IMR-90 (cell line): Measurements from ENCODE around the gene DACT2. TPM values are rescaled to one million over a fixed set of nuclear protein-coding genes. Genes with fewer than 3 reads are reported as not detected.

Experiments
- ATAC-seq: fragments of 200-7000 bp; cut with Tn5 transposase; 2 replicates; pipeline ENCODE4 v1.9.1; 2020; ENCODE audit warnings: low read depth, mild to moderate bottlenecking, moderate library complexity
- BruUV-seq: library from RNA; stranded (reverse); fragments of 400-500 nt; replicated peaks from 2 replicates; lab custom pipeline; 2021; lab: Mats Ljungman, UMichigan
- CTCF ChIA-PET: fragments of 300-600 bp; formaldehyde crosslinking; extraction: SDS; loops from one replicate; lab custom pipeline; 2021; ENCODE audit warnings: antibody characterized with exemption; lab: Yijun Ruan, JAX
- POLR2A ChIA-PET: fragments of 300-600 bp; sonication (Branson Sonifier 250); formaldehyde crosslinking; loops from one replicate; lab custom pipeline; 2022; ENCODE audit warnings: antibody characterized with exemption; ENCODE audit not compliant: unreplicated experiment; lab: Charles Lee
- DNase-seq: peaks from one replicate; pipeline ENCODE4 v3.0.0; 2013
- H2AFZ ChIP-seq: replicated peaks from 2 replicates; pipeline ENCODE3; 2013; ENCODE audit warnings: low read length, mild to moderate bottlenecking; ENCODE audit not compliant: poor library complexity
- H2AK5ac ChIP-seq: 2 replicates; pipeline ENCODE4 v1.6.1; 2013; ENCODE audit warnings: low read depth, low read length, inconsistent platforms
- H2AK9ac ChIP-seq: replicated peaks from 2 replicates; pipeline ENCODE3; 2013; ENCODE audit warnings: mild to moderate bottlenecking, low read depth, low read length, moderate library complexity; ENCODE audit not compliant: poor library complexity
- H2BK120ac ChIP-seq: 2 replicates; pipeline ENCODE4 v1.6.1; 2013; ENCODE audit warnings: low read depth, low read length, inconsistent platforms
- H2BK15ac ChIP-seq: 3 replicates; pipeline ENCODE4 v1.6.1; 2013; ENCODE audit warnings: low read depth, low read length, inconsistent platforms
- H2BK20ac ChIP-seq: 2 replicates; pipeline ENCODE4 v1.6.1; 2013; ENCODE audit warnings: low read depth, mild to moderate bottlenecking, inconsistent platforms, low read length, moderate library complexity
- H2BK5ac ChIP-seq: 2 replicates; pipeline ENCODE4 v1.6.1; 2013; ENCODE audit warnings: mild to moderate bottlenecking, low read depth, low read length, inconsistent platforms; ENCODE audit not compliant: poor library complexity, severe bottlenecking
- H3K14ac ChIP-seq: replicated peaks from 2 replicates; pipeline ENCODE4 v1.6.1; 2013; ENCODE audit warnings: low read depth, low read length, inconsistent platforms
- H3K18ac ChIP-seq: 2 replicates; pipeline ENCODE4 v1.6.1; 2013; ENCODE audit warnings: low read depth, low read length, control low read depth
- H3K23ac ChIP-seq: 2 replicates; pipeline ENCODE4 v1.6.1; 2013; ENCODE audit warnings: low read depth, low read length, inconsistent platforms
- H3K27ac ChIP-seq: 2 replicates; pipeline ENCODE4 v1.5.1; 2013; ENCODE audit warnings: mild to moderate bottlenecking, control low read depth, low read length; ENCODE audit not compliant: insufficient read depth
- H3K27me3 ChIP-seq: 2 replicates; pipeline ENCODE4 v1.6.1; 2013; ENCODE audit warnings: low read length; ENCODE audit not compliant: control insufficient read depth, insufficient read depth
- H3K36me3 ChIP-seq: 2 replicates; pipeline ENCODE4 v1.6.1; 2013; ENCODE audit warnings: low read length, mixed read lengths; ENCODE audit not compliant: control insufficient read depth, insufficient read depth
- H3K4ac ChIP-seq: 2 replicates; pipeline ENCODE4 v1.6.1; 2013; ENCODE audit warnings: low read depth, low read length, inconsistent platforms
- H3K4me1 ChIP-seq: 2 replicates; pipeline ENCODE4 v1.6.1; 2013; ENCODE audit warnings: low read length, mixed read lengths; ENCODE audit not compliant: control insufficient read depth, insufficient read depth
- H3K4me2 ChIP-seq: 2 replicates; pipeline ENCODE4 v1.6.1; 2013; ENCODE audit warnings: low read depth, mild to moderate bottlenecking, control low read depth, low read length, moderate library complexity
- H3K4me3 ChIP-seq: 2 replicates; pipeline ENCODE4 v1.5.1; 2013; ENCODE audit warnings: low read depth, mild to moderate bottlenecking, control low read depth, low read length, moderate library complexity; ENCODE audit not compliant: insufficient read depth
- H3K56ac ChIP-seq: 2 replicates; pipeline ENCODE4 v1.6.1; 2013; ENCODE audit warnings: low read length, inconsistent platforms; ENCODE audit not compliant: insufficient read depth; ENCODE audit errors: extremely low read depth
- H3K79me1 ChIP-seq, 2 experiments: 2 replicates each; pipeline ENCODE4 v1.6.1; 2013; ENCODE audit warnings: low read length in 2 of 2, inconsistent platforms in 1 of 2, low read depth in 1 of 2
- H3K9ac ChIP-seq: 2 replicates; pipeline ENCODE4 v1.6.1; 2013; ENCODE audit warnings: low read depth, low read length, control low read depth
- H3K9me1 ChIP-seq: 2 replicates; pipeline ENCODE4 v1.6.1; 2013; ENCODE audit warnings: low read length, inconsistent platforms; ENCODE audit not compliant: insufficient read depth
- H3K9me3 ChIP-seq: 2 replicates; pipeline ENCODE4 v1.6.1; 2013; ENCODE audit warnings: low read length; ENCODE audit not compliant: control insufficient read depth, insufficient read depth
- H4K20me1 ChIP-seq: 2 replicates; pipeline ENCODE4 v1.6.1; 2013; ENCODE audit warnings: low read length, inconsistent platforms; ENCODE audit not compliant: insufficient read depth
- H4K5ac ChIP-seq: 2 replicates; pipeline ENCODE4 v1.6.1; 2013; ENCODE audit warnings: mild to moderate bottlenecking, low read depth, low read length, control low read depth
- H4K8ac ChIP-seq, 2 experiments: 2 replicates each; pipeline ENCODE4 v1.6.1; 2013; ENCODE audit warnings: low read depth in 2 of 2, low read length in 2 of 2, control low read depth in 1 of 2, inconsistent platforms in 1 of 2
- H4K91ac ChIP-seq: 2 replicates; pipeline ENCODE4 v1.6.1; 2013; ENCODE audit warnings: low read depth, low read length, inconsistent platforms; ENCODE audit not compliant: insufficient read depth
- BHLHE40 ChIP-seq: fragments of 150-350 bp; IDR thresholded peaks from 2 replicates; pipeline ENCODE4 v1.6.1; 2016; ENCODE audit warnings: mild to moderate bottlenecking, low read depth, low read length
- CEBPB ChIP-seq: IDR thresholded peaks from 2 replicates; pipeline ENCODE4 v1.6.1; 2012; ENCODE audit warnings: low read depth, low read length, improper control_type of control experiment
- CHD1 ChIP-seq: IDR thresholded peaks from 2 replicates; pipeline ENCODE4 v1.6.1; 2012; ENCODE audit warnings: low read depth, low read length, improper control_type of control experiment
- CTCF ChIP-seq: conservative IDR thresholded peaks from 2 replicates; pipeline ENCODE4 v1.5.1; 2012; ENCODE audit warnings: mild to moderate bottlenecking, low read depth, low read length, improper control_type of control experiment
- ELK1 ChIP-seq: fragments of 150-350 bp; IDR thresholded peaks from 2 replicates; pipeline ENCODE4 v1.6.1; 2016; ENCODE audit warnings: low read depth, mild to moderate bottlenecking, low read length, moderate library complexity, borderline replicate concordance
- FOS ChIP-seq: fragments of 150-350 bp; IDR thresholded peaks from 2 replicates; pipeline ENCODE4 v1.6.1; 2016; ENCODE audit warnings: low read depth, low read length
- MAFK ChIP-seq: IDR thresholded peaks from 2 replicates; pipeline ENCODE4 v1.6.1; 2012; ENCODE audit warnings: low read depth, low read length, improper control_type of control experiment
- MXI1 ChIP-seq: IDR thresholded peaks from 2 replicates; pipeline ENCODE4 v1.6.1; 2012; ENCODE audit warnings: low read depth, mild to moderate bottlenecking, low read length, moderate library complexity, borderline replicate concordance
- NFE2L2 ChIP-seq: fragments of 150-350 bp; IDR thresholded peaks from 2 replicates; pipeline ENCODE4 v1.6.1; 2016; ENCODE audit warnings: low read depth, mild to moderate bottlenecking, low read length
- RFX5 ChIP-seq: IDR thresholded peaks from 2 replicates; pipeline ENCODE4 v1.8.0; 2012; ENCODE audit warnings: low read depth, mild to moderate bottlenecking, low read length, moderate library complexity
- SMC3 ChIP-seq: fragments of 150-350 bp; IDR thresholded peaks from 2 replicates; pipeline ENCODE4 v1.6.1; 2016; ENCODE audit warnings: low read depth, mild to moderate bottlenecking, antibody characterized with exemption, low read length, moderate library complexity
- USF2 ChIP-seq: fragments of 150-350 bp; IDR thresholded peaks from 2 replicates; pipeline ENCODE4 v1.6.1; 2017; ENCODE audit warnings: mild to moderate bottlenecking, antibody characterized with exemption, low read length, low read depth
- WGBS, 2 experiments: methylation state at CpG; one replicate each; pipeline versions ENCODE4 v1.1.5 to v1.1.7; 2013; ENCODE audit warnings: missing lambda C conversion rate in 2 of 2; ENCODE audit not compliant: insufficient read length in 1 of 2; ENCODE audit errors: extremely low coverage in 2 of 2; 5-methylcytosine and 5-hydroxymethylcytosine counted together
- dilution Hi-C: fragments of 300-500 bp; cut with HindIII; formaldehyde crosslinking; loops from one replicate; pipeline ENCODE4 v1.14.3; 2018; ENCODE audit warnings: low sequenced_read_pairs; ENCODE audit not compliant: unreplicated experiment
- in situ Hi-C: fragments of 300-500 bp; cut with MboI; formaldehyde crosslinking; loops from 3 replicates; pipeline ENCODE4 v1.14.3; 2019; ENCODE audit warnings: low sequenced_read_pairs, inconsistent platforms, mixed read lengths
- intact Hi-C: fragments of 100-400 bp; cut with micrococcal nuclease; formaldehyde crosslinking; loops from 2 replicates; pipeline ENCODE4 v1.10.0; 2022
- polyA plus RNA-seq, 3 experiments: library from polyadenylated mRNA; depleted of rRNA; stranded (reverse); fragments of >200 nt; gene quantifications; 2 replicates each; pipeline ENCODE4 v1.2.3, GENCODE V29; 2012; ENCODE audit warnings: low replicate concordance in 1 of 3
- total RNA-seq: library from RNA; depleted of rRNA; stranded (reverse); fragments of >200 nt; gene quantifications from 2 replicates; pipeline ENCODE4 v1.2.3, GENCODE V29; 2012

The DACT2 gene
- total and polyA plus RNA-seq, 2 of the 4 experiments (the other 2 are of a cell fraction), result not detected

GRCh38 chr6:168282985-168283685 is 36.4 kb downstream of the DACT2 start:
- Histone ChIP-seq H2BK120ac (no peak overlapping the region), H2BK5ac (no peak overlapping the region), H3K18ac (no peak overlapping the region), H3K14ac (no peak overlapping the region), H3K4me1 (no peaks in the 10 kb centered on the region), H2AK9ac (no peak overlapping the region), H3K23ac (no peak overlapping the region), H2AFZ (no peak overlapping the region), H2AK5ac (no peak overlapping the region), H2BK20ac (no peak overlapping the region), H3K27me3 (no peaks in the 10 kb centered on the region), H4K5ac (no peak overlapping the region), H3K4ac (no peak overlapping the region), H3K36me3 (no peaks in the 10 kb centered on the region), H3K27ac (no peak overlapping the region), H3K9me3 (peaks cover 58% of the 10 kb centered on the region), H3K4me3 (no peak overlapping the region), H3K9me1 (no peaks in the 10 kb centered on the region), H4K8ac (no peak overlapping the region), H3K79me1 (no peaks in the 10 kb centered on the region), H2BK15ac (no peak overlapping the region), H4K20me1 (no peaks in the 10 kb centered on the region), H3K9ac (no peak overlapping the region), H4K91ac (no peak overlapping the region), H3K4me2 (no peak overlapping the region), H3K56ac (no peak overlapping the region)
- 47% methylated on average over 4 of the region's 20 CpGs; no CpG with 5 or more reads in 1 of the 2 experiments for WGBS, 2 experiments
- POLR2A ChIA-PET, result no interaction called here
- in situ Hi-C loops (no loop called here), dilution Hi-C loops (no loop called here), intact Hi-C loops (no loop called here)
- CTCF ChIA-PET, result interaction anchor here (0.7 kb wide), 1 partner anchor 38 kb away, joined by 3 read pairs; no protein-coding TSS in a partner anchor
- no peak for DNase-seq
- TF ChIP-seq FOS (no peak), SMC3 (no peak), CTCF (no peak), USF2 (no peak), RFX5 (no peak), CEBPB (no peak), BHLHE40 (no peak), CHD1 (no peak), ELK1 (no peak), NFE2L2 (no peak), MAFK (no peak), MXI1 (no peak)
- no TSS peak for BruUV-seq
- no peak for ATAC-seq
